ENCODE data around the gene NR4A1. TPM values are rescaled to one million over a fixed set of nuclear protein-coding genes. Genes with fewer than 3 reads are reported as not detected.
A peak's percentile ranks its signal among the peaks of the same experiment; 100 is the strongest.

Gene NR4A1
- total and polyA plus RNA-seq, 2 of the 13 experiments (the other 11 are each of a cell fraction or from before 2014, with no cell fraction given), result 5.7 to 15.2 TPM

DNA sequence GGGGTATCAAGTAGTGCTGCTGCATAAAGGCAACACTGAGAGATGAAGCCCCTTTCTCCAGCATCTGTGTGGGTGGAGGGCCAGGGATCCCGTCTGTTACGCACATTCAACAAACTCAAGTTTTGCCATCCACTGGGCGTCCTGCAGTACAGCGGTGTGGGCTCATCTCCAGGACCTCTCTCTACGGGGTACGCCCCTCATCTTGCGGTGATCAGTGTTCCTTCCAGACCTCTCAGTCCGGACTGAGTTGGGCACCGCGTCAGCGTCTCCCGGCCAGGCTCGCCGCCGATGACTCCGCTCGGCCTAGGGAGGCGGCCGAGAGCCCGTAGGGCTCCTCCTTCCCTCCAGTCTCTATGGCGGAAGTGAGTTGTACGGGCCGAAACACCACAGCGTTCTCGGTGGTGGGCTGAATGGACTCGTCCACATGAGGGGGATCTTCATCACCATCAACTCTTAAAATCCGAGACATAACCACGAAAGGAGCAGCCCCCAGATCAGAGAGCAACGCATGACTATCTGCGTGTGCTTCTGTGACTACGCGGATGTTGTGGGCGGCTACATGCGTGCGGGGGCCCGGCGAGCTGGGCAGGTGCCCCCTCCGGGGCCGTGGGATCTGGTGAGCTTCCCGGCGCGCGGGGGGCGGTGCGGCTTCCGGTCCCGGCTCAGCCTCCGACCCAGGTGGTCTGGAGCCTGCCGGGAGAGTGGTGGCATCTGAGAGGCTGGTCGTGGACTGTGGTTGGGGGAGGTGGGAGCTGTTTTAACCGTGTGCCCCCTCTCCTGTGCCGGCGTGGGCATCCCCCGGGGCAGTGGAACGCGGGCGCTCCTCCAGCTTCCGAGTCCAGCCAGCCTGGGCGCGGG, 18.3 kb downstream of the NR4A1 start, which contains the start of gene ATG101 (continued):
- TF ChIP-seq ZBTB38 (CRISPR knock-in tag; IDR thresholded peaks at IDR 0.05) (no peak), ZNF350 (CRISPR knock-in tag; IDR thresholded peaks at IDR 0.05; ENCODE audit: borderline replicate concordance, low read depth) (peak; percentile 89; the same call in 1 of the 2 replicates), ZNF430 (CRISPR knock-in tag; IDR thresholded peaks at IDR 0.05) (no peak), U2AF2 (IDR thresholded peaks at IDR 0.05; ENCODE audit: low read depth, low read length) (no peak), ZNF577 (CRISPR knock-in tag; IDR thresholded peaks at IDR 0.05; ENCODE audit: borderline replicate concordance, low read depth) (no peak), ASH2L (IDR thresholded peaks at IDR 0.05; ENCODE audit: insufficient read length, low read depth, low read length) (peak; percentile 95), ZZZ3 (CRISPR knock-in tag; IDR thresholded peaks at IDR 0.05; ENCODE audit: borderline replicate concordance) (peak; percentile 89; the same call in 1 of the 2 replicates), ZMAT5 (CRISPR knock-in tag; IDR thresholded peaks at IDR 0.05; ENCODE audit: borderline replicate concordance, low read depth) (no peak), TRIM24 (CRISPR knock-in tag; IDR thresholded peaks at IDR 0.05) (0 out of 2 replicates have a peak, but pooled peaks have one; percentile 64), ZNF605 (CRISPR knock-in tag; IDR thresholded peaks at IDR 0.05) (no peak), TSC22D2 (CRISPR knock-in tag; IDR thresholded peaks at IDR 0.05; ENCODE audit: borderline replicate concordance) (peak; percentile 68; the same call in 1 of the 2 replicates), HOXA3 (CRISPR knock-in tag; IDR thresholded peaks at IDR 0.05) (peak; percentile 78), CSRNP2 (CRISPR knock-in tag; conservative IDR thresholded peaks at IDR 0.05; ENCODE audit: low read depth) (no peak; the same call in 1 of the 2 replicates), ELF4 (CRISPR knock-in tag; IDR thresholded peaks at IDR 0.05; ENCODE audit: borderline replicate concordance) (peak; percentile 76; the same call in 1 of the 2 replicates), MNT (IDR thresholded peaks at IDR 0.05) (0 out of 2 replicates have a peak, but pooled peaks have one; percentile 28), RAD21 (CRISPR knock-in tag; IDR thresholded peaks at IDR 0.05) (peak; percentile 54; the same call in 1 of the 2 replicates), RXRB (CRISPR knock-in tag; IDR thresholded peaks at IDR 0.05; ENCODE audit: borderline replicate concordance) (peak; percentile 55; the same call in 1 of the 2 replicates), ARID3A (IDR thresholded peaks at IDR 0.05; ENCODE audit: low read depth, low read length) (0 out of 2 replicates have a peak, but pooled peaks have one; percentile 44), SALL1 (CRISPR knock-in tag; IDR thresholded peaks at IDR 0.05) (peak; percentile 79), ZNF557 (CRISPR knock-in tag; IDR thresholded peaks at IDR 0.05) (0 out of 2 replicates have a peak, but pooled peaks have one; percentile 20), ESRRA (CRISPR knock-in tag; IDR thresholded peaks at IDR 0.05; ENCODE audit: low read depth) (peak; percentile 34; the same call in 1 of the 2 replicates)
- TF ChIP-seq, protein P1, sequence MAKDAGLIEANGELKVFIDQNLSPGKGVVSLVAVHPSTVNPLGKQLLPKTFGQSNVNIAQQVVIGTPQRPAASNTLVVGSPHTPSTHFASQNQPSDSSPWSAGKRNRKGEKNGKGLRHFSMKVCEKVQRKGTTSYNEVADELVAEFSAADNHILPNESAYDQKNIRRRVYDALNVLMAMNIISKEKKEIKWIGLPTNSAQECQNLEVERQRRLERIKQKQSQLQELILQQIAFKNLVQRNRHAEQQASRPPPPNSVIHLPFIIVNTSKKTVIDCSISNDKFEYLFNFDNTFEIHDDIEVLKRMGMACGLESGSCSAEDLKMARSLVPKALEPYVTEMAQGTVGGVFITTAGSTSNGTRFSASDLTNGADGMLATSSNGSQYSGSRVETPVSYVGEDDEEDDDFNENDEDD (CRISPR knock-in tag; IDR thresholded peaks at IDR 0.05; ENCODE audit: borderline replicate concordance), result peak; percentile 68; the same call in 1 of the 2 replicates

All from HepG2 (cell line).